ENCODE measurements around the gene VPS36. TPM values are rescaled to one million over a fixed set of nuclear protein-coding genes. Genes with fewer than 3 reads are reported as not detected.
"Not testable (repeated sequence)": the region's sequence is repeated elsewhere in the genome, so short reads cannot be mapped to it uniquely, and the experiment has no call there.

The VPS36 gene
- total RNA-seq, 2 experiments from 2014 or later, result 30.6 to 35.9 TPM

DNA sequence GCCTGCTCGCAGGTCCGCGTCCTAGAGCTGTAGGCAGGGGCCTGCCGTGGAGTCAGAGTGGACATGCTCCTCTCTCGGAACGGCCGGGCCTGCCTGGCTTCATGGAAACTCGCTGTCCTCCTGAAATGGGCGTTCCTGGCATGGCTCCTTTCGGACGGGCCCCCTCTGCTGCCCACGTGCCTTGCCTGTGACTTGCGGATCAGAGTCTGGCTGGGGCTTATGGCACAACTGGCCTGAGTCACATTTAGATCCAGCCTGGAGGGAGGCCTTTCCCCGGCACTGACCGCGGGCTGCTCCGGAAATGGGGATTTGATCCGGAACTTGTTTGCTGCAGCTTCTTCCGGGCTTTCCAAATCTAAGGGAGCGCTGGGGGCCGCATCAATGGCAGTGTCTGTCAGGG, 72.5 kb downstream of the VPS36 start:
- TF ChIP-seq, protein P1, sequence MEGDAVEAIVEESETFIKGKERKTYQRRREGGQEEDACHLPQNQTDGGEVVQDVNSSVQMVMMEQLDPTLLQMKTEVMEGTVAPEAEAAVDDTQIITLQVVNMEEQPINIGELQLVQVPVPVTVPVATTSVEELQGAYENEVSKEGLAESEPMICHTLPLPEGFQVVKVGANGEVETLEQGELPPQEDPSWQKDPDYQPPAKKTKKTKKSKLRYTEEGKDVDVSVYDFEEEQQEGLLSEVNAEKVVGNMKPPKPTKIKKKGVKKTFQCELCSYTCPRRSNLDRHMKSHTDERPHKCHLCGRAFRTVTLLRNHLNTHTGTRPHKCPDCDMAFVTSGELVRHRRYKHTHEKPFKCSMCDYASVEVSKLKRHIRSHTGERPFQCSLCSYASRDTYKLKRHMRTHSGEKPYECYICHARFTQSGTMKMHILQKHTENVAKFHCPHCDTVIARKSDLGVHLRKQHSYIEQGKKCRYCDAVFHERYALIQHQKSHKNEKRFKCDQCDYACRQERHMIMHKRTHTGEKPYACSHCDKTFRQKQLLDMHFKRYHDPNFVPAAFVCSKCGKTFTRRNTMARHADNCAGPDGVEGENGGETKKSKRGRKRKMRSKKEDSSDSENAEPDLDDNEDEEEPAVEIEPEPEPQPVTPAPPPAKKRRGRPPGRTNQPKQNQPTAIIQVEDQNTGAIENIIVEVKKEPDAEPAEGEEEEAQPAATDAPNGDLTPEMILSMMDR (conservative IDR thresholded peaks at IDR 0.05; ENCODE audit: low read length), result no peak
- no peak for TF ChIP-seq EZH2phosphoT487 (IDR thresholded peaks at IDR 0.05; ENCODE audit: borderline replicate concordance, low read depth, low read length)
- no peaks in the 10 kb centered on the region for H3K79me2 ChIP-seq (ENCODE audit: insufficient read depth, low read depth, low read length)
- intact Hi-C loops (cut with micrococcal nuclease; ENCODE audit: unreplicated experiment), result no loop called here
- no TSS peak for BruUV-seq (replicated peaks)
- no peaks in the 10 kb centered on the region for H3K36me3 ChIP-seq (ENCODE audit: insufficient read depth, low read length)
- no peak overlapping the region for H3K4me3 ChIP-seq (ENCODE audit: low read depth, low read length, poor library complexity, severe bottlenecking)
- ChIA-PET CTCF (ENCODE audit: unreplicated experiment) (no interaction called here), POLR2A (interaction anchor here (0.7 kb wide), 1 partner anchor 577 kb away, joined by 5 read pairs; no protein-coding TSS in a partner anchor)
- H3K4me2 ChIP-seq (ENCODE audit: low read length), result no peak overlapping the region
- no peaks in the 10 kb centered on the region for H4K20me1 ChIP-seq (ENCODE audit: insufficient read depth, low read length)
- no peaks in the 10 kb centered on the region for H3K9me2 ChIP-seq (ENCODE audit: insufficient read depth, low read length)
- H3K4me1 ChIP-seq (ENCODE audit: insufficient read depth, low read length, poor library complexity, severe bottlenecking), result no peaks in the 10 kb centered on the region
- no peak overlapping the region for H3K27ac ChIP-seq (ENCODE audit: low read depth, low read length, poor library complexity, severe bottlenecking)
- H3K9me3 ChIP-seq (ENCODE audit: low read length), result no peaks in the 10 kb centered on the region
- no peak overlapping the region for H2AFZ ChIP-seq (ENCODE audit: low read length)
- DNase-seq (ENCODE audit: low spot score), result no peak

DNA sequence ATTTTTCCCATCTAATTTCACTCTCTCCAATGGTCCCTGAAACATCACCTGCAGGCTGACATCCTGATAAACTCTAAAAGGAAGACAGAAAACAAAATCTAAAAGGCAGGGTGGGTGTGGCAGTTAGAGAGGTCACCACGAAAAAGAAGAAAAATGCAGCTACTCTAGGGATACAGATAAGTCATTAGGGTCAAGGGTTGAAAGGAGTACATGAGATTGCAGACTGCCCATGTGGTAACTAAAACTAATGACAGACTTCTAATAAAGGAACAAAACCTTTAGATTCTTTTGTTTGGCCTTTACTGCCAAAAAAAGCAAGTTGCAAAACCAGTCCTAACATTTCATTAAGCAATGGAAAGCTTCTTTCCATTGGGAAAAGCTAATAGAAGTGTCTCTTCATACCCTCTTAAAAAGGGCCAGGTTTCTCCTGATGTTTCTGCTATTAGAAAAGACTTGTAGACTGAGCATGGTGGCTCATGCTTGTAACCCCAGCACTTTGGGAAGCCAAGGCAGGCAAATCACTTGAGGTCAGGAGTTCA, 75.5 kb downstream of the VPS36 start:
- no peaks in the 10 kb centered on the region for H3K9me2 ChIP-seq (ENCODE audit: insufficient read depth, low read length)
- no peaks in the 10 kb centered on the region for H3K4me1 ChIP-seq (ENCODE audit: insufficient read depth, low read length, poor library complexity, severe bottlenecking)
- BruUV-seq (replicated peaks), result no TSS peak
- H3K27ac ChIP-seq (ENCODE audit: low read depth, low read length, poor library complexity, severe bottlenecking), result no peak overlapping the region
- no peak overlapping the region for H3K4me2 ChIP-seq (ENCODE audit: low read length)
- intact Hi-C loops (cut with micrococcal nuclease; ENCODE audit: unreplicated experiment), result no loop called here
- POLR2A ChIA-PET, result no interaction called here
- H3K4me3 ChIP-seq (ENCODE audit: low read depth, low read length, poor library complexity, severe bottlenecking), result no peak overlapping the region
- no peaks in the 10 kb centered on the region for H3K79me2 ChIP-seq (ENCODE audit: insufficient read depth, low read depth, low read length)
- no peaks in the 10 kb centered on the region for H3K9me3 ChIP-seq (ENCODE audit: low read length)
- TF ChIP-seq EZH2phosphoT487 (IDR thresholded peaks at IDR 0.05; ENCODE audit: borderline replicate concordance, low read depth, low read length), result no peak
- TF ChIP-seq, protein P1 (conservative IDR thresholded peaks at IDR 0.05; ENCODE audit: low read length), result no peak
- H3K36me3 ChIP-seq (ENCODE audit: insufficient read depth, low read length), result no peaks in the 10 kb centered on the region
- CTCF ChIA-PET (ENCODE audit: unreplicated experiment), result no interaction called here
- no peaks in the 10 kb centered on the region for H4K20me1 ChIP-seq (ENCODE audit: insufficient read depth, low read length)
- no peak overlapping the region for H2AFZ ChIP-seq (ENCODE audit: low read length)
- no peak for DNase-seq (ENCODE audit: low spot score)

DNA sequence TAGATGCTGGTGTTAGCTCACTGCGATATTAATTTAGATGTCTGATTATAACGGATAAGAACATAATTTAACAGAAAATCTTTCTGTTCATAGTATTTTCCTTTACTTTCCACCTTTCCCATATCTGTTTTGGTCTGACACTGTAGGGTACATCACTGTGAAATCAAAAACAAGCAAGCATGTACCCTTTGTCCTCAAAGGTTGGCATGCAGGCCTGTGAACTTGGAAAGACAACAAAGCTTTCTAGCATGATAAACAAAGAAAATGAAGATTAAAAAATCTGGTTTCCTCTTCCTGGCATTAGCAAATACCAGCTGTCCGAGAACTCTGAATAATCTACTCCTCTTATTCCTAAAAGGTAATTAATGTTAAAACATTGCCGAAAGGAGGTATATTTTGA, 76.0 kb downstream of the VPS36 start:
- BruUV-seq (replicated peaks), result no TSS peak
- H3K27ac ChIP-seq (ENCODE audit: low read depth, low read length, poor library complexity, severe bottlenecking), result no peak overlapping the region
- TF ChIP-seq, protein P1 (conservative IDR thresholded peaks at IDR 0.05; ENCODE audit: low read length), result no peak
- TF ChIP-seq EZH2phosphoT487 (IDR thresholded peaks at IDR 0.05; ENCODE audit: borderline replicate concordance, low read depth, low read length), result no peak
- no peaks in the 10 kb centered on the region for H3K9me2 ChIP-seq (ENCODE audit: insufficient read depth, low read length)
- POLR2A ChIA-PET, result interaction anchor here (0.6 kb wide), 1 partner anchor 9 kb away, joined by 4 read pairs; no protein-coding TSS in a partner anchor
- intact Hi-C loops (cut with micrococcal nuclease; ENCODE audit: unreplicated experiment), result no loop called here
- H3K36me3 ChIP-seq (ENCODE audit: insufficient read depth, low read length), result no peaks in the 10 kb centered on the region
- no peaks in the 10 kb centered on the region for H3K9me3 ChIP-seq (ENCODE audit: low read length)
- no peak for DNase-seq (ENCODE audit: low spot score)
- no peaks in the 10 kb centered on the region for H3K79me2 ChIP-seq (ENCODE audit: insufficient read depth, low read depth, low read length)
- H2AFZ ChIP-seq (ENCODE audit: low read length), result no peak overlapping the region
- H3K4me1 ChIP-seq (ENCODE audit: insufficient read depth, low read length, poor library complexity, severe bottlenecking), result no peaks in the 10 kb centered on the region
- CTCF ChIA-PET (ENCODE audit: unreplicated experiment), result no interaction called here
- no peak overlapping the region for H3K4me3 ChIP-seq (ENCODE audit: low read depth, low read length, poor library complexity, severe bottlenecking)
- H3K4me2 ChIP-seq (ENCODE audit: low read length), result no peak overlapping the region
- H4K20me1 ChIP-seq (ENCODE audit: insufficient read depth, low read length), result no peaks in the 10 kb centered on the region

DNA sequence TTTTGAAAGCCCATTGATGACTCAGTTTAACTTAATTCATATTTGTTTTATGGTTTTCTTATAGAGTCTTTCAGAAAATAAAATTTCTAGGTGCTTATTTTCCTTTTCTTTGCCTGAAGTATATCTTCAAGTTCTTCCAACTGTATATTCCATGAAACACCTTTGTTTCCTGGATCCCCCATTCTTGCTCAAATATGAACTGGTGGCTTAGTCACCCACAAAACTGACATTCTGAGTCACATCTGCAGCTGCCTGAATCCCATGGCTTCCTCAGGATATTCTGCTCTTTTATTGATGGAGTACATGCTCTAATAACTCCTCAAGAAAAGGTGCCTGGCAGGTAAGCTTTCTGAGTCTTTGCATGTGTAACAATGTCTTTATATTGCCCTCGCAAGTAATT, 77.2 kb downstream of the VPS36 start:
- H3K79me2 ChIP-seq (ENCODE audit: insufficient read depth, low read depth, low read length); H3K4me2 ChIP-seq (ENCODE audit: low read length); POLR2A ChIA-PET; H3K9me2 ChIP-seq (ENCODE audit: insufficient read depth, low read length); DNase-seq (ENCODE audit: low spot score); H3K36me3 ChIP-seq (ENCODE audit: insufficient read depth, low read length); H3K27ac ChIP-seq (ENCODE audit: low read depth, low read length, poor library complexity, severe bottlenecking); H3K9me3 ChIP-seq (ENCODE audit: low read length); intact Hi-C loops (cut with micrococcal nuclease; ENCODE audit: unreplicated experiment); H2AFZ ChIP-seq (ENCODE audit: low read length); CTCF ChIA-PET (ENCODE audit: unreplicated experiment); H3K4me3 ChIP-seq (ENCODE audit: low read depth, low read length, poor library complexity, severe bottlenecking); BruUV-seq (replicated peaks); H3K4me1 ChIP-seq (ENCODE audit: insufficient read depth, low read length, poor library complexity, severe bottlenecking); H4K20me1 ChIP-seq (ENCODE audit: insufficient read depth, low read length): not testable (repeated sequence)

Data from OCI-LY7 (cell line).